Esophagus muscularis mucosa (tissue), 3 donors: ENCODE results near the gene TNFRSF1B.

ENCODE experiments used
- CTCF ChIP-seq, 3 experiments: fragments of 200-600 bp in 2 of 3; fragments of 450-650 bp in 1 of 3; sonication (generic) in 2 of 3; IDR thresholded peaks; one replicate each; pipeline ENCODE4 v1.5.1; 2017 to 2019; ENCODE audit warnings: antibody characterized with exemption in 3 of 3, mild to moderate bottlenecking in 2 of 3, moderate library complexity in 1 of 3
- POLR2A ChIP-seq: fragments of 450-650 bp; IDR thresholded peaks from one replicate; pipeline ENCODE4 v1.6.1; 2017; ENCODE audit warnings: antibody characterized with exemption, moderate library complexity, mild to moderate bottlenecking, low read depth
- POLR2AphosphoS5 ChIP-seq, 2 donors: sonication (generic); formaldehyde crosslinking; IDR thresholded peaks; one replicate each; pipeline ENCODE4 v1.6.1; 2017; ENCODE audit warnings: antibody characterized with exemption in 2 of 2

GRCh38 chr1:12183095-12183794 is 16.5 kb downstream of the TNFRSF1B start:
- no peak for TF ChIP-seq POLR2A
- no peak for TF ChIP-seq POLR2AphosphoS5 (IDR thresholded peaks at IDR 0.05)
- no peak for TF ChIP-seq CTCF (IDR thresholded peaks at IDR 0.05)
